GM12878 (cell line): ENCODE measurements around the gene ZNF281. TPM values are rescaled to one million over a fixed set of nuclear protein-coding genes. Genes with fewer than 3 reads are reported as not detected.

Experiments
- ATF7 ChIP-seq: fragments of 450-650 bp; IDR thresholded peaks from 2 replicates; pipeline ENCODE4 v1.6.1; 2016; ENCODE audit warnings: low read depth, mild to moderate bottlenecking
- CREB1 ChIP-seq: IDR thresholded peaks from 2 replicates; pipeline ENCODE4 v1.6.1; 2012; ENCODE audit warnings: low read depth, mild to moderate bottlenecking, inconsistent platforms
- HDAC6 ChIP-seq: fragments of 200-600 bp; sonication (generic); IDR thresholded peaks from one replicate; pipeline ENCODE4 v1.8.0; 2017; ENCODE audit warnings: antibody characterized with exemption; ENCODE audit not compliant: unreplicated experiment
- MEF2A ChIP-seq: IDR thresholded peaks from 2 replicates; pipeline ENCODE4 v1.6.1; 2011; ENCODE audit warnings: low read depth, mild to moderate bottlenecking, low read length, moderate library complexity; ENCODE audit not compliant: insufficient read depth
- MEF2B ChIP-seq: fragments of 450-650 bp; IDR thresholded peaks from 2 replicates; pipeline ENCODE4 v1.6.1; 2018; ENCODE audit warnings: mild to moderate bottlenecking, moderate library complexity; ENCODE audit not compliant: partially characterized antibody, poor library complexity, severe bottlenecking
- NFXL1 ChIP-seq: fragments of 450-650 bp; IDR thresholded peaks from 2 replicates; pipeline ENCODE4 v1.6.1; 2017; ENCODE audit warnings: antibody characterized with exemption, mild to moderate bottlenecking, borderline replicate concordance
- NR2C1 ChIP-seq: fragments of 450-650 bp; IDR thresholded peaks from 2 replicates; pipeline ENCODE4 v1.6.1; 2017; ENCODE audit warnings: antibody characterized with exemption, mild to moderate bottlenecking, moderate library complexity
- RELA ChIP-seq: fragments of 450-650 bp; IDR thresholded peaks from 2 replicates; pipeline ENCODE4 v1.8.0; 2014; ENCODE audit warnings: borderline replicate concordance; ENCODE audit not compliant: partially characterized antibody
- TBL1XR1 ChIP-seq: IDR thresholded peaks from 2 replicates; pipeline ENCODE4 v1.6.1; 2012; ENCODE audit warnings: low read depth, low read length, improper control_type of control experiment
- ZSCAN29 ChIP-seq: fragments of 450-650 bp; IDR thresholded peaks from 2 replicates; pipeline ENCODE4 v1.6.1; 2017; ENCODE audit warnings: mild to moderate bottlenecking, moderate library complexity
- polyA plus RNA-seq, 11 experiments: library from polyadenylated mRNA; depleted of rRNA in 4 of 11; unstranded in 6 of 11; stranded (reverse) in 5 of 11; fragments of >200 nt; fragmentation: Nextera tagmentation in 4 of 11; fragmentation: Illumina TruSeq in 1 of 11; extraction: Ambion mirVana in 4 of 11; extraction: Trizol in 1 of 11; gene quantifications; 1 replicate in 1 of 11; 2 replicates in 10 of 11; pipeline versions ENCODE4 v1.2.1 to v1.2.3, GENCODE V29; 2011 to 2016; ENCODE audit warnings: inconsistent platforms in 2 of 11, missing spikeins in 2 of 11, low read depth in 1 of 11
- total RNA-seq, 4 experiments: library from RNA; depleted of rRNA in 3 of 4; stranded (reverse); fragments of >200 nt in 3 of 4; fragmentation: Illumina TruSeq in 1 of 4; extraction: Trizol in 1 of 4; gene quantifications; 2 replicates each; pipeline versions ENCODE4 v1.2.1 to v1.2.3, GENCODE V29; 2013 to 2021
- TF ChIP-seq, protein P1 (sequence below): fragments of 450-650 bp; IDR thresholded peaks from 2 replicates; pipeline ENCODE4 v1.6.1; 2018; ENCODE audit warnings: borderline replicate concordance, mild to moderate bottlenecking; ENCODE audit not compliant: partially characterized antibody
- TF ChIP-seq, protein P2 (sequence below): fragments of 450-650 bp; IDR thresholded peaks from 2 replicates; pipeline ENCODE4 v1.6.1; 2017; ENCODE audit warnings: mild to moderate bottlenecking, low read depth, inconsistent platforms; ENCODE audit not compliant: poor library complexity, severe bottlenecking
- TF ChIP-seq, protein P3 (sequence below): fragments of 450-650 bp; formaldehyde crosslinking; IDR thresholded peaks from 2 replicates; pipeline ENCODE4 v1.5.0; 2022; ENCODE audit warnings: mild to moderate bottlenecking, missing genetic modification characterization
- TF ChIP-seq, protein P4 (sequence below), 3 experiments: IDR thresholded peaks in 2 of 3; conservative IDR thresholded peaks in 1 of 3; 2 replicates each; pipeline ENCODE4 v1.5.1; 2011; ENCODE audit warnings: low read depth in 3 of 3, low read length in 3 of 3, mild to moderate bottlenecking in 3 of 3, control low read depth in 2 of 3, moderate library complexity in 2 of 3, inconsistent platforms in 1 of 3, mixed read lengths in 1 of 3; ENCODE audit not compliant: control insufficient read depth in 2 of 3, insufficient read depth in 1 of 3; ENCODE audit errors: extremely low read depth in 1 of 3

ZNF281 gene
- total and polyA plus RNA-seq, 10 of the 15 experiments (the other 5 are each of a cell fraction or from before 2014, with no cell fraction given): 8.3 to 21.8 (median 15.4) TPM

DNA sequence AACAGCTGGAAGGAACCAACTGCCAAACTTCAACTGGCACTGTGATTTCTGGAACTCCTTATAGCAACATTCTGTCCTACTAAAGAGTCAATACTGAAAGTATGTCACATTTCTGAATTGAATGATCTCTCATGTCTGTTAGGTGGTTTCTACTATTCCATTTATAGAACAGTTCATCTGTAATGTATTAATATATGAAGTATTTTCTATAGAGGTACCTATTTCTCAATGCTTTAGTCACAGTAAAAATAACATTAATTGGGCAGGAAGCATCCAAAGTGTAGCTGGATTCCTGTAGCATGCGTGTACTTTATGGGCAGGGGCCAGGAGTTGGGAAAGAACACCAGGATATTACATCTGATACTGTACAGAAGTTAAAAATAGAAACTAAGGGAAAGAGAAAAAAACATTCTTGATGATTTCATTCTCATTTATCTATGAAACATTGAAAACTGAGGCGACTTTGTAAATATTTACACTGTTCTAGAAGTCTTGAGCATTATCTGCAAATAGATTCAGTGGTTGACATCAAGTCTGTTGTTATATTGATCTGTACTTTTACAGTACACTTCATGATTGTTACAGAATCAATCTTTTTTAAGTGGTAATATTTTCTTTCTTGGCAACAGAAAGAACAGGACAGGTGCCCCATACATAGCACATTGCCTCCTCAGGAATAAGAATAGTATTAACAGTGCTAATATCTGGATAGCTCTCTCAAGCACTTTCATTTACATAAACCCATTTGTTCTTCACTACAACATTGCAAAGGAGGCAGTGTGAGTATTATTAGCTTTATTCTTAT is 6.2 kb upstream of the ZNF281 start (continued):
- no peak for TF ChIP-seq TBL1XR1
- TF ChIP-seq NR2C1: no peak
- TF ChIP-seq, protein P1, sequence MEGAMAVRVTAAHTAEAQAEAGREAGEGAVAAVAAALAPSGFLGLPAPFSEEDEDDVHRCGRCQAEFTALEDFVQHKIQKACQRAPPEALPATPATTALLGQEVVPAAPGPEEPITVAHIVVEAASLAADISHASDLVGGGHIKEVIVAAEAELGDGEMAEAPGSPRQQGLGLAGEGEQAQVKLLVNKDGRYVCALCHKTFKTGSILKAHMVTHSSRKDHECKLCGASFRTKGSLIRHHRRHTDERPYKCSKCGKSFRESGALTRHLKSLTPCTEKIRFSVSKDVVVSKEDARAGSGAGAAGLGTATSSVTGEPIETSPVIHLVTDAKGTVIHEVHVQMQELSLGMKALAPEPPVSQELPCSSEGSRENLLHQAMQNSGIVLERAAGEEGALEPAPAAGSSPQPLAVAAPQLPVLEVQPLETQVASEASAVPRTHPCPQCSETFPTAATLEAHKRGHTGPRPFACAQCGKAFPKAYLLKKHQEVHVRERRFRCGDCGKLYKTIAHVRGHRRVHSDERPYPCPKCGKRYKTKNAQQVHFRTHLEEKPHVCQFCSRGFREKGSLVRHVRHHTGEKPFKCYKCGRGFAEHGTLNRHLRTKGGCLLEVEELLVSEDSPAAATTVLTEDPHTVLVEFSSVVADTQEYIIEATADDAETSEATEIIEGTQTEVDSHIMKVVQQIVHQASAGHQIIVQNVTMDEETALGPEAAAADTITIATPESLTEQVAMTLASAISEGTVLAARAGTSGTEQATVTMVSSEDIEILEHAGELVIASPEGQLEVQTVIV: no peak
- TF ChIP-seq, protein P2, sequence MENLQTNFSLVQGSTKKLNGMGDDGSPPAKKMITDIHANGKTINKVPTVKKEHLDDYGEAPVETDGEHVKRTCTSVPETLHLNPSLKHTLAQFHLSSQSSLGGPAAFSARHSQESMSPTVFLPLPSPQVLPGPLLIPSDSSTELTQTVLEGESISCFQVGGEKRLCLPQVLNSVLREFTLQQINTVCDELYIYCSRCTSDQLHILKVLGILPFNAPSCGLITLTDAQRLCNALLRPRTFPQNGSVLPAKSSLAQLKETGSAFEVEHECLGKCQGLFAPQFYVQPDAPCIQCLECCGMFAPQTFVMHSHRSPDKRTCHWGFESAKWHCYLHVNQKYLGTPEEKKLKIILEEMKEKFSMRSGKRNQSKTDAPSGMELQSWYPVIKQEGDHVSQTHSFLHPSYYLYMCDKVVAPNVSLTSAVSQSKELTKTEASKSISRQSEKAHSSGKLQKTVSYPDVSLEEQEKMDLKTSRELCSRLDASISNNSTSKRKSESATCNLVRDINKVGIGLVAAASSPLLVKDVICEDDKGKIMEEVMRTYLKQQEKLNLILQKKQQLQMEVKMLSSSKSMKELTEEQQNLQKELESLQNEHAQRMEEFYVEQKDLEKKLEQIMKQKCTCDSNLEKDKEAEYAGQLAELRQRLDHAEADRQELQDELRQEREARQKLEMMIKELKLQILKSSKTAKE: peak; percentile 16
- TF ChIP-seq ATF7: no peak
- no peak for TF ChIP-seq CREB1
- peak; percentile 94 for TF ChIP-seq MEF2A
- TF ChIP-seq HDAC6: no peak
- TF ChIP-seq NFXL1: no peak
- TF ChIP-seq MEF2B: peak; percentile 69
- TF ChIP-seq, protein P3, sequence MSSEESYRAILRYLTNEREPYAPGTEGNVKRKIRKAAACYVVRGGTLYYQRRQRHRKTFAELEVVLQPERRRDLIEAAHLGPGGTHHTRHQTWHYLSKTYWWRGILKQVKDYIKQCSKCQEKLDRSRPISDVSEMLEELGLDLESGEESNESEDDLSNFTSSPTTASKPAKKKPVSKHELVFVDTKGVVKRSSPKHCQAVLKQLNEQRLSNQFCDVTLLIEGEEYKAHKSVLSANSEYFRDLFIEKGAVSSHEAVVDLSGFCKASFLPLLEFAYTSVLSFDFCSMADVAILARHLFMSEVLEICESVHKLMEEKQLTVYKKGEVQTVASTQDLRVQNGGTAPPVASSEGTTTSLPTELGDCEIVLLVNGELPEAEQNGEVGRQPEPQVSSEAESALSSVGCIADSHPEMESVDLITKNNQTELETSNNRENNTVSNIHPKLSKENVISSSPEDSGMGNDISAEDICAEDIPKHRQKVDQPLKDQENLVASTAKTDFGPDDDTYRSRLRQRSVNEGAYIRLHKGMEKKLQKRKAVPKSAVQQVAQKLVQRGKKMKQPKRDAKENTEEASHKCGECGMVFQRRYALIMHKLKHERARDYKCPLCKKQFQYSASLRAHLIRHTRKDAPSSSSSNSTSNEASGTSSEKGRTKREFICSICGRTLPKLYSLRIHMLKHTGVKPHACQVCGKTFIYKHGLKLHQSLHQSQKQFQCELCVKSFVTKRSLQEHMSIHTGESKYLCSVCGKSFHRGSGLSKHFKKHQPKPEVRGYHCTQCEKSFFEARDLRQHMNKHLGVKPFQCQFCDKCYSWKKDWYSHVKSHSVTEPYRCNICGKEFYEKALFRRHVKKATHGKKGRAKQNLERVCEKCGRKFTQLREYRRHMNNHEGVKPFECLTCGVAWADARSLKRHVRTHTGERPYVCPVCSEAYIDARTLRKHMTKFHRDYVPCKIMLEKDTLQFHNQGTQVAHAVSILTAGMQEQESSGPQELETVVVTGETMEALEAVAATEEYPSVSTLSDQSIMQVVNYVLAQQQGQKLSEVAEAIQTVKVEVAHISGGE (CRISPR knock-in tag): no peak
- TF ChIP-seq ZSCAN29: no peak
- TF ChIP-seq, protein P4, sequence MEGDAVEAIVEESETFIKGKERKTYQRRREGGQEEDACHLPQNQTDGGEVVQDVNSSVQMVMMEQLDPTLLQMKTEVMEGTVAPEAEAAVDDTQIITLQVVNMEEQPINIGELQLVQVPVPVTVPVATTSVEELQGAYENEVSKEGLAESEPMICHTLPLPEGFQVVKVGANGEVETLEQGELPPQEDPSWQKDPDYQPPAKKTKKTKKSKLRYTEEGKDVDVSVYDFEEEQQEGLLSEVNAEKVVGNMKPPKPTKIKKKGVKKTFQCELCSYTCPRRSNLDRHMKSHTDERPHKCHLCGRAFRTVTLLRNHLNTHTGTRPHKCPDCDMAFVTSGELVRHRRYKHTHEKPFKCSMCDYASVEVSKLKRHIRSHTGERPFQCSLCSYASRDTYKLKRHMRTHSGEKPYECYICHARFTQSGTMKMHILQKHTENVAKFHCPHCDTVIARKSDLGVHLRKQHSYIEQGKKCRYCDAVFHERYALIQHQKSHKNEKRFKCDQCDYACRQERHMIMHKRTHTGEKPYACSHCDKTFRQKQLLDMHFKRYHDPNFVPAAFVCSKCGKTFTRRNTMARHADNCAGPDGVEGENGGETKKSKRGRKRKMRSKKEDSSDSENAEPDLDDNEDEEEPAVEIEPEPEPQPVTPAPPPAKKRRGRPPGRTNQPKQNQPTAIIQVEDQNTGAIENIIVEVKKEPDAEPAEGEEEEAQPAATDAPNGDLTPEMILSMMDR (IDR thresholded peaks at IDR 0.05 in 2 of 3, conservative IDR thresholded peaks at IDR 0.05 in 1 of 3; ENCODE audit: control insufficient read depth in 2 of 3, extremely low read depth in 1 of 3, insufficient read depth in 1 of 3, low read depth in 3 of 3, low read length in 3 of 3): no peak
- no peak for TF ChIP-seq RELA
